Activated T-helper 2 cell treated with anti-CD3 and anti-CD28 coated beads, Interferon-gamma antibody, Interleukin-2, Interleukin-4, amounts not matched to agents 10 μg/mL and 5 μg/mL and 100 μg/mL, durations not matched to agents 14 hours and 24 hours and 36 hours (primary cell): ENCODE measurements around the gene EMP1. TPM values are rescaled to one million over a fixed set of nuclear protein-coding genes. Genes with fewer than 3 reads are reported as not detected.

ENCODE experiments used
- DNase-seq: peaks from one replicate; pipeline ENCODE4 v3.0.0; 2021; ENCODE audit warnings: low spot score
- H3K27ac Mint-ChIP-seq: one replicate; pipeline ENCODE4 v1.8.0; 2021; ENCODE audit warnings: mixed read lengths
- H3K27me3 Mint-ChIP-seq: one replicate; pipeline ENCODE4 v1.8.0; 2021; ENCODE audit warnings: low read depth, mixed read lengths
- H3K36me3 Mint-ChIP-seq: one replicate; pipeline ENCODE4 v1.8.0; 2021; ENCODE audit warnings: low read depth, mixed read lengths
- H3K4me1 Mint-ChIP-seq: one replicate; pipeline ENCODE4 v1.8.0; 2021; ENCODE audit warnings: low read depth, mixed read lengths
- H3K4me3 Mint-ChIP-seq: one replicate; pipeline ENCODE4 v1.8.0; 2021; ENCODE audit warnings: low read depth, mild to moderate bottlenecking, moderate library complexity, mixed read lengths
- H3K9me3 Mint-ChIP-seq: one replicate; pipeline ENCODE4 v1.8.0; 2021; ENCODE audit warnings: mixed read lengths
- intact Hi-C: fragments of 100-400 bp; cut with micrococcal nuclease; formaldehyde crosslinking; loops from one replicate; pipeline ENCODE4 v1.15.1; 2023
- total RNA-seq: library from RNA; stranded (reverse); gene quantifications from 2 replicates; pipeline ENCODE4 v1.2.3, GENCODE V29; 2022

The EMP1 gene
- total RNA-seq, 1 donor from 2014 or later: 10.2 TPM

DNA sequence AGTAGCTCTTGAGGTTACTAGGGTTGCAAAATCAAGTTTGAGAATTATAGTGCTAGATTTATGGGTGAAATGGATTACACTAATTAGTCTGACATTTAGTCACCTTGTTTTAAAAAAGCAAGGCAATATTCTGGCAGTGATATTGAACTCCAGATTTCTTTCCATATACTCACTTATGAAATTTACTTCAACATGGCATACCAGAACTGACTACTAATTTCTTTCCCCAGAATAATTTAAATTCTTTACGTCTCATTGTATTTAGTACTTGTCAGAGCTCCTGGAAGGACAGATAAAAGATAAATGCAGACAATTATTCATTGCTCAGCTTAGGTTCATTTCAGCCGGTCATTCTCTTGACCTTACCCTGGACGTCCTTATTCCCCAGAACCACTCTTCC is 24.3 kb downstream of the EMP1 start:
- no peak overlapping the region for H3K27ac Mint-ChIP-seq
- peaks cover 29% of the 10 kb centered on the region for H3K27me3 Mint-ChIP-seq
- intact Hi-C loops: no loop called here
- H3K4me1 Mint-ChIP-seq: no peaks in the 10 kb centered on the region
- H3K4me3 Mint-ChIP-seq: no peak overlapping the region
- H3K36me3 Mint-ChIP-seq: no peaks in the 10 kb centered on the region
- no peak for DNase-seq
- no peaks in the 10 kb centered on the region for H3K9me3 Mint-ChIP-seq

DNA sequence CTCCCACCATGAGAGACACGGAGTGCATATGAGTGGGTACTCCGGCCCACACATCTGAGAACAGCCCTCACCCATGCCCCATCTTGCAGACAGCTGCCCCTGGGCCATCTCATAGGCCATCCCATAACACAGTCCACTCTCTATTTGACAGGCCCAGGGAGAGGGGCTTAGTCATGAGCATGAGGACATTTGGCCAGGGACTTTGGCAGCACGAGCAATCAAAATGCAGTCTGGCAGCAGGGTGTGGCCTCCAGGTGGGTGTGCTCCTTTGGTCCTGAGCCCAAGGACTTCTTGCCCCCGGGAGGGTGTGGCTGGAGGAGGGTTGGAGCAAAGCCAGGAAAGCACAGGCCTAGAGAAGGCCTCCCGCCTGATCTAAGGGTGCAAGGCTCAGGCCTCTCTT is 25.6 kb downstream of the EMP1 start:
- no peak overlapping the region for H3K4me3 Mint-ChIP-seq
- no peaks in the 10 kb centered on the region for H3K9me3 Mint-ChIP-seq
- no peak overlapping the region for H3K27ac Mint-ChIP-seq
- H3K36me3 Mint-ChIP-seq: no peaks in the 10 kb centered on the region
- peaks cover 36% of the 10 kb centered on the region for H3K27me3 Mint-ChIP-seq
- H3K4me1 Mint-ChIP-seq: no peaks in the 10 kb centered on the region
- DNase-seq: no peak
- intact Hi-C loops: no loop called here

DNA sequence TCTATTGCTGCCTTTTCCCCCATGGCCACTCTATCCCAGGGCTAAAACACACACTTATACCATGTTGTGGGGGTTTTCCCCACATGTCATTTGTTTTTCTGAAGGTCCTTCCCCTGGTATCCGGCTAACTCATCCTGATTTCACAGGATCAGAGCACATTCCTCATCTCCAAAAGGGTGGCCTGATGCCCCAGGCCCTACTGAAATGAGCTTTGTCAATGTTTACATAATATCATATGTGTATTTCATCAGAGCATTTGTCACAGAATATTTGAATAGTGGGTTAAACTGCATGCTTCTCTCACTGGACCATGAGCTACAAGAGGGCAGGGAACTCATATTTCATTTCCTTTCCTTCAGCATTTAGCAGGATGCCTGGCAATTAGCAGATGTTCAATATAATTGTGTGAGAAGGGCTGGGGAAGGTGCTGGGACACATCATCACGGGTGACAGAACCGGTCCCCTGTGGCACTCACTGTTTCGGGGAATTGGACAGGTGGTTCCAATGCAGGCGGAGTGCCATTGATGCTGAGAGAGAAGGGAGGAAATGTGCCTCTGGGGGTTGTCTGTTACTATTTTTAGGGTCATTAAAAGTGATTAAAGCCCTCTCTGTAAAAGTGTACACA is 26.8 kb downstream of the EMP1 start:
- intact Hi-C loops: no loop called here
- no peaks in the 10 kb centered on the region for H3K36me3 Mint-ChIP-seq
- no peak overlapping the region for H3K4me3 Mint-ChIP-seq
- H3K9me3 Mint-ChIP-seq: no peaks in the 10 kb centered on the region
- no peak overlapping the region for H3K27ac Mint-ChIP-seq
- DNase-seq: no peak
- H3K4me1 Mint-ChIP-seq: no peaks in the 10 kb centered on the region
- peaks cover 41% of the 10 kb centered on the region for H3K27me3 Mint-ChIP-seq

DNA sequence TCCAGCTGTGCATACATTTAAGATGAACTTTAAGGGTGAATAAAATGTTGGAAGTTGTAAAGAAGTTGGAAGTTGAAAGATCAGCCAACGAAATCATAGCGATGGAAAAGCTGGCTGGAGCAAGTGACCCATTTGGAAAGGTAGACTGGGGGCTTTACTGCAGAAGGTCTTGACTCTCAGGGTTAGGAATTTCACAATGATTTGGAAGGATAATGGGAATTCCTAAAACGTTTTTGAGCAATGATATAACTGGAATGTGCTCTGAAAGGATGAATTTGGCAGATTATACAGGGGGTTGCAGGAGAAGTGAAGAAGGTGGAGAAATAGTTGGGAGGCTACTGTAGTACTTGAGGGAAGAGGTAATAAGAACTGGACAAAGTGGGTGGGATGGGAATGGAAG is 27.4 kb downstream of the EMP1 start:
- Mint-ChIP-seq H3K9me3 (no peaks in the 10 kb centered on the region), H3K4me1 (no peaks in the 10 kb centered on the region), H3K36me3 (no peaks in the 10 kb centered on the region), H3K4me3 (no peak overlapping the region), H3K27me3 (peaks cover 41% of the 10 kb centered on the region), H3K27ac (no peak overlapping the region)
- intact Hi-C loops: no loop called here
- DNase-seq: no peak

DNA sequence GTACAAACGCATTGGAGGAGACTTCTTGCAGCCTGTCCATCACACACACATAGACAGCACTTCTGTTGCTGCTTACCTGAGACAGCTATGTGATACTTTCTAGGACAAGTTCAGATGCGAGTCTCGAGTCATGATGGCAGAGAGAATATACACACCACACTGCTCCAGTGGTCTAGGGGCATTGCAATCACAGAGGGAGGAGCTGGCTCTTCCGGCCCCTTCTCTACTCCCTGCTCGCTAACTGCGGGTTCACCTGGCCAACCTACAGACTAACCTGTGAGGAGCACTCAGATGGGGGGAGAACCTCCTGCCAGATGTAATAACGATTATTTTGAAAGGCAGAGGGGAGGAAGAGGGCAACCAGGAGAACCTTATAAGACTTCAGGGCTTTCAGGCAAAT is 30.7 kb downstream of the EMP1 start:
- no peak overlapping the region for H3K27ac Mint-ChIP-seq
- no peak for DNase-seq
- no peaks in the 10 kb centered on the region for H3K4me1 Mint-ChIP-seq
- no peaks in the 10 kb centered on the region for H3K36me3 Mint-ChIP-seq
- no peak overlapping the region for H3K4me3 Mint-ChIP-seq
- H3K9me3 Mint-ChIP-seq: no peaks in the 10 kb centered on the region
- H3K27me3 Mint-ChIP-seq: peaks cover 40% of the 10 kb centered on the region
- intact Hi-C loops: no loop called here

DNA sequence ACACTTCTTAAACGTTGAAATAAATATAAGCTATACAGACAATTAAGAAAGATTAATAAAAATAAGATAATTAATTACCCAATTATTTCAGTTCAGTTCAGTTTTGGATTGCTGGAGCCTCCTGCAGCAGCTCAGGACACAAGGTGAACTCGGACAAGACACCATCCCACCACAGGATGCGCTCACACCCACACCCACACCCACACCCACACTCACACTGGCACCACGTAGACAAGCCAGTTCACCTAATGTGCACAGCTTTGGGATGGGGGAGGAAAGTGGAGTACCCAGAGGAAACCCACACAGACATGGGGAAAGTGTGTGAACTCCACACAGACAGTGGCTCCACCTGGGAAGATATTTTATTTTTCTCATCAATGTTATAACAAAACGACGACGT is 32.1 kb downstream of the EMP1 start:
- no peak for DNase-seq
- intact Hi-C loops: no loop called here
- Mint-ChIP-seq H3K27me3 (peaks cover 34% of the 10 kb centered on the region), H3K27ac (no peak overlapping the region), H3K36me3 (no peaks in the 10 kb centered on the region), H3K4me3 (no peak overlapping the region), H3K9me3 (no peaks in the 10 kb centered on the region), H3K4me1 (no peaks in the 10 kb centered on the region)

DNA sequence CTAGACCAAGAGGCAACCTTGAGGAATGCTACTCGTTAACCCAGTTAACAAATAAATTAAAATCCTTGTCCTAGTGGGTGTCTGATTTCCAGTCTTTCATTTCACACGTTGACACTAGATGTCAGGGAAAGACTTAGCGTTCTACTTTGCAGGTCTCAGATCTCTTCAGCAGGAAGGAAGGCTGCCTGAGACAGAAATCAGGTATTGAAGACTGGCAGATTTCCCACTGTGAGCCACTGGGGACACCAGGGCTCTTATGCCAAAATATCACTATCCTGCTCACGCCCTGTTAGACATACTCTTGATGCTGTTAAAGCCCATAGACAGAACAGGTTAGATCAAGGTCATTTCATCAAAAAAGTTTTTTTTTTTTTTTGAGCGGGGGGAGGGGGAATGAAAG is 33.0 kb downstream of the EMP1 start:
- Mint-ChIP-seq H3K36me3 (no peaks in the 10 kb centered on the region), H3K4me1 (no peaks in the 10 kb centered on the region), H3K4me3 (no peak overlapping the region), H3K27ac (no peak overlapping the region), H3K27me3 (peaks cover 27% of the 10 kb centered on the region), H3K9me3 (no peaks in the 10 kb centered on the region)
- DNase-seq: no peak
- intact Hi-C loops: no loop called here

DNA sequence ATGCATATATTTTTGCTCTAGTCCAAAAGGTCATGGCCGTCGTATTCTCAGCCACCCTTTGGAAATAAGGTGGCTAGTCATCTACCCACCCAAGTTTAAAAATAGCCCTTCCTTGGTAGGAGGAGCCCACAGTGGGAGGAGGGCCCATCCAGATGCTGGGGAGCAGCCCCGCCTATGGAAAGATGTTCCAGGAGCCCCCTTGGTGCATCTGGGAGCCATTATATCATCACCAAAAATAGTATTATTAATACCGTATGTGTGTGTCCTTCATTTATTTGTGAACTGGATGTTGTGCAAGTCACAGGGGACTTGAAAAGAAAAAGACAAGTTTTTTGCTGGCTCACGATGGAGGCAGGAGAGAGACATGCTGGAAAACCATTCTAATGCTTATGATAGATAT is 34.0 kb downstream of the EMP1 start:
- no peaks in the 10 kb centered on the region for H3K36me3 Mint-ChIP-seq
- peaks cover 23% of the 10 kb centered on the region for H3K27me3 Mint-ChIP-seq
- H3K4me1 Mint-ChIP-seq: no peaks in the 10 kb centered on the region
- no peak overlapping the region for H3K4me3 Mint-ChIP-seq
- no peak for DNase-seq
- H3K27ac Mint-ChIP-seq: no peak overlapping the region
- H3K9me3 Mint-ChIP-seq: no peaks in the 10 kb centered on the region
- intact Hi-C loops: no loop called here

DNA sequence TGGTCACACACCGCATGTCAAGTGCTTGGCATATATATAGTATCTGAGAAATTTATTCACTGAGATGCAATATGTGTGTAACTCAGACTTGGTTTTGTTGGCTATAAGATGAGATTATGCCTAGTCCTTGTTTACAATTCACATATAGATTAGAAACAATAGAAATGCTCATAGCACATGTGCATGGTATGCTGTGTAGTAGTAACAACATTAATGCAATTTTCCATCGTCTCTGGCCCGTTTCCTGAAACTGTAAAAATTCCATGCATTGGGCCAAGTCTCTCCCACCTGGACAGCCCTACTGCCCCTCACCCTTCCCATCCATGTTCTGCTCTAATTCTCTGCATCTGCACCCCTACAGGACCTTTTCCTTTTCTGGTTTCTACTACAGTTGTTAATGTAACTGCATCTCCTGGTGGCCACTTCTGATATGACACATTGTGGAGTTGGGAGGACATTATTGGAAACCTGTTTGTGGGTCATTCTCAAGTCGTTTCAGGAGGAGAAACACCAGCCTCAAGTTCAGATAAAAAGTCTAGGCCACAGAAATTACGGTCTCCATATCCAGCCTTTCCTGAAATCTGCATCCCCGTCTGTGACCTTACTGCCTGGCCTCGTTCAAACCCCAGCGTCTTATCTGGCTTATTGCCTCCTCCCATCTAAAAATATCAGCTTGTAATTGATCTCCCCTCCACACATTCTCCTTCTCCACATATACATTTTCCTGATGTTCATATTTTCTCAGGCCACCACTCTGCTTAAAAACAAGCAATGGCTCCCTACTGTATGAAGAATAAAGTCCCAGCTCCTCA is 37.5 kb downstream of the EMP1 start:
- Mint-ChIP-seq H3K4me1 (no peaks in the 10 kb centered on the region), H3K9me3 (no peaks in the 10 kb centered on the region)
- DNase-seq: no peak

DNA sequence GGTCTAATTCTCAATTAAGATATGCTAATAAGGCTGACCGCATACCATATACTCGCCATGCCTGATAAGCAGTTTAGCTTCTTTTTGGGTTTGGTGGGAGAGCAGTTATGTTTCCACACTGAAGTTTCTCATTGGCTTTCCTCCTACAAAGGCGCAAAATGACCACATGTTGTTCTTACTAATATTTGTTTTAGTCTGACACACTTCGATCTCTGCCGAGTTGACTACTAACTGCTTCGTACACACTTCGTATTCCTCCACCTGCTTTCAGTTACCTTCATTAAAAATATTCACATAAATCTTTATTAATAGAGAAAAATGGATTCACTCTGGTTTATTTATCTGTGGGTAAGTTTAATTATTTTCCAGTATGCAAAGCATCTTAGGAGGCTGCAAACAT is 41.7 kb downstream of the EMP1 start:
- Mint-ChIP-seq H3K4me3 (no peak overlapping the region), H3K27ac (no peak overlapping the region), H3K27me3 (peaks cover 12% of the 10 kb centered on the region), H3K36me3 (no peaks in the 10 kb centered on the region), H3K4me1 (no peaks in the 10 kb centered on the region), H3K9me3 (no peaks in the 10 kb centered on the region)
- intact Hi-C loops: no loop called here
- no peak for DNase-seq

More for the DNA sequence above, 37.5 kb downstream of the EMP1 start:
- peaks cover 8% of the 10 kb centered on the region for H3K27me3 Mint-ChIP-seq
- H3K36me3 Mint-ChIP-seq: no peaks in the 10 kb centered on the region
- intact Hi-C loops: loop anchor here (1.0 kb wide), 1 partner anchor 318 kb away; no protein-coding TSS in a partner anchor
- H3K4me3 Mint-ChIP-seq: no peak overlapping the region
- H3K27ac Mint-ChIP-seq: no peak overlapping the region

DNA sequence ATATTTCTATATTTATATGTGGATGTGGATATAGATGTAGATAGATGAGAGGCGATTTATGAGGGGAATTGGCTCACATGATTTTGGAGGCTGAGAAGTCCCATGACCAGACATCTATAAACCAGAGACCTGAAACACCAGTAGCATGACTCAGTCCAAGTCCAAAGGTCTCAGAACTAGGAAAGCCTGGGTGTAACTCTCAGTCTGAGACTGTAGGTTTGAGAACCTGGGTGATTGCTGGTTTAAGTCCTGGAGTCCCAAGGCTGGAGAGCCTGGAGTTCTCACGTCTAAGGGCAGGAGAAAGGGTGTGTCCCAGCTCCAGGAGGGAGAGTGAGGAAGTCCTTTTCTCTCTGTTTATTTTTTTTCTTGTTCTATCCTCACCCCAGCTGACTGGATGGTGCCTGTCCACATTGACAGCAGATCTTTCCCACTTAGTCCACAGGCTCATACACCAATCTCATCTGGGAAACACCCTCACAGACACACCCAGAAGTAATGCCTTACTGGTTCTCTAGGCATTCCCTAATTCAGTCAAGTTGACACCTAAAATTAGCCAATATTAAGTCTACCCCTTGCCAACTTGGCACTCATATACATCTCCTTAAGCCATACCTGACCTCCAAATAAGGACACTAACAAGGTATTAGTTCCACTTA is 45.4 kb downstream of the EMP1 start:
- Mint-ChIP-seq H3K4me3 (no peak overlapping the region), H3K36me3 (no peaks in the 10 kb centered on the region), H3K4me1 (no peaks in the 10 kb centered on the region), H3K27me3 (peaks cover 11% of the 10 kb centered on the region), H3K27ac (no peak overlapping the region), H3K9me3 (no peaks in the 10 kb centered on the region)
- intact Hi-C loops: no loop called here
- DNase-seq: no peak

DNA sequence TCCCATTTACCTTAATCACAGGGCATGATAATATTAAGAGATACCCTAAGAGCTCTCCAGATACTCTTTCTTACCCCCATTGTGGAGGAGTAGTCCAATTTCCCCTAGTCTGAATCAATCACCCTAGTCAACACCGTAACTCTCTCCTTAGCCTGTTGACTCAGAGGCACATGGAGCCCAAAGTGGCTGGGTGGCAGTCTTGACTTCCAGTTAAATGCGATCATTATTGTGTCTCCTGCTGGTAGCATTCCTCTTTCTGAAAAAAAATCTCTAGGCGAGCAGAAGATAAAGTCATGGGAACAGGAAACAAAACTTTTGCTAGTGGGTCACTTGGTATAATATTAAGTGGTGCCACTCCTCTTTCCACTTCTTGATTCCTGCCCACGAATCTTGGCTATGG is 46.4 kb downstream of the EMP1 start:
- no peak overlapping the region for H3K4me3 Mint-ChIP-seq
- intact Hi-C loops: no loop called here
- no peak for DNase-seq
- no peaks in the 10 kb centered on the region for H3K36me3 Mint-ChIP-seq
- no peaks in the 10 kb centered on the region for H3K4me1 Mint-ChIP-seq
- H3K27ac Mint-ChIP-seq: no peak overlapping the region
- H3K9me3 Mint-ChIP-seq: no peaks in the 10 kb centered on the region
- H3K27me3 Mint-ChIP-seq: peaks cover 9% of the 10 kb centered on the region

DNA sequence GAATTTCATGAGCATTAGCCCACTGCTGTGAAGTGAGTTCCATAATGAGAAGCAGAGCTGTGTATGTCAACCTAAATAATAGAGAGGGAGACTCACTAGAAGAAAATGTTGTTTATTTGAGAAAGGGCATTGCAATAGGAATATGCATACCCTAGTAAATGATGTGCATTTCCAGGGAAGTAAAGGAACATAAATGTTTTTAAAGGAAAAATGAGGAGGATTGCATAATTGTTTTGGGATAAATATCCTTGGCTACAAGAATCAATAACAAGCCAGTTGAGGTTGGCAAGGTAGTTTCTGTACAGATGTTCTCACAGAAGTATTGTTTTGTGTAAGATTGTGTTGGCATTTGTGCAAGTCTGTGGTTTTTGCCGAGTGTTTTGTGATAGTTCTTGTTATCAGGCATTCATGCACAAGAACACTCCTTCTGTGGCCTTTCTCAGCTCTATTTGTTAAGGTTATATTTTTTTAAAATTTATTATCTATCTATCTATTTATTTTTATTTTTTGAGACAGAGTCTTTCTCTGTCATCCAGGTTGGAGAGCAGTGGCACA is 47.1 kb downstream of the EMP1 start:
- H3K27me3 Mint-ChIP-seq: peaks cover 12% of the 10 kb centered on the region
- H3K4me3 Mint-ChIP-seq: no peak overlapping the region
- H3K36me3 Mint-ChIP-seq: no peaks in the 10 kb centered on the region

More for the DNA sequence above, 47.1 kb downstream of the EMP1 start:
- Mint-ChIP-seq H3K9me3 (no peaks in the 10 kb centered on the region), H3K27ac (no peak overlapping the region), H3K4me1 (no peaks in the 10 kb centered on the region)
- DNase-seq: no peak
- intact Hi-C loops: no loop called here
